ENCODE measurements around the gene NTMT1.
A peak's percentile ranks its signal among the peaks of the same experiment; 100 is the strongest.
"Not testable (repeated sequence)": the region's sequence is repeated elsewhere in the genome, so short reads cannot be mapped to it uniquely, and the experiment has no call there.

Gene NTMT1

GRCh38 chr9:129590466-129590865 lies 35.5 kb upstream of the NTMT1 start:
- Histone ChIP-seq H2BK120ac (ENCODE audit: insufficient read depth, low read length, poor library complexity) (no peak overlapping the region), H3K79me1 (ENCODE audit: low read length) (peaks cover 2% of the 10 kb centered on the region), H3K9ac (ENCODE audit: low read length) (no peak overlapping the region), H2AFZ (ENCODE audit: insufficient read depth, low read length, poor library complexity) (no peak overlapping the region), H3K27me3 (ENCODE audit: insufficient read depth, low read length) (no peaks in the 10 kb centered on the region), H2BK5ac (ENCODE audit: low read depth, low read length, poor library complexity) (no peak overlapping the region), H3K4me2 (ENCODE audit: low read length) (no peak overlapping the region), H3K79me2 (ENCODE audit: control insufficient read depth, insufficient read depth, low read length, poor library complexity) (no peaks in the 10 kb centered on the region), H3K4ac (ENCODE audit: low read depth, low read length) (no peak overlapping the region), H3K36me3 (ENCODE audit: control insufficient read depth in 1 of 2, insufficient read depth in 2 of 2, low read length in 2 of 2) (no peaks in the 10 kb centered on the region), H3K9me3 (ENCODE audit: insufficient read depth, low read depth, low read length) (no peaks in the 10 kb centered on the region), H3K4me1 (ENCODE audit: control insufficient read depth in 1 of 2, insufficient read depth in 2 of 2, low read length in 2 of 2) (peaks cover 3 to 9% of the 10 kb centered on the region in 2 experiments), H3K23ac (ENCODE audit: low read length) (no peak overlapping the region), H2BK12ac (ENCODE audit: low read length) (no peak overlapping the region), H2AK5ac (ENCODE audit: low read length) (no peak overlapping the region), H3K27ac (ENCODE audit: low read depth, low read length) (no peak overlapping the region), H4K12ac (ENCODE audit: low read depth, low read length) (no peak overlapping the region), H3K4me3 (ENCODE audit: low read depth, low read length) (no peak overlapping the region), H4K91ac (ENCODE audit: low read depth, low read length) (no peak overlapping the region), H3K18ac (ENCODE audit: low read length) (no peak overlapping the region), H3K14ac (ENCODE audit: low read length) (no peak overlapping the region), H4K8ac (ENCODE audit: low read depth, low read length) (no peak overlapping the region)
- no CpG with 5 or more reads among the region's 6 CpGs for WGBS (ENCODE audit: extremely low coverage, insufficient coverage, insufficient read length)
- no peak for DNase-seq

- Histone ChIP-seq H3K14ac (ENCODE audit: low read length) (no peak overlapping the region), H4K12ac (ENCODE audit: low read depth, low read length) (no peak overlapping the region), H3K9ac (ENCODE audit: low read length) (no peak overlapping the region), H3K27ac (ENCODE audit: low read depth, low read length) (no peak overlapping the region), H3K4ac (ENCODE audit: low read depth, low read length) (no peak overlapping the region), H3K23ac (ENCODE audit: low read length) (no peak overlapping the region), H3K4me1 (ENCODE audit: control insufficient read depth in 1 of 2, insufficient read depth in 2 of 2, low read length in 2 of 2) (peaks cover 14 to 18% of the 10 kb centered on the region in 2 experiments), H3K4me2 (ENCODE audit: low read length) (no peak overlapping the region), H2BK12ac (ENCODE audit: low read length) (peak overlapping the region; percentile 30), H3K27me3 (ENCODE audit: insufficient read depth, low read length) (no peaks in the 10 kb centered on the region), H2BK5ac (ENCODE audit: low read depth, low read length, poor library complexity) (no peak overlapping the region), H4K91ac (ENCODE audit: low read depth, low read length) (no peak overlapping the region), H3K18ac (ENCODE audit: low read length) (no peak overlapping the region), H3K79me1 (ENCODE audit: low read length) (peaks cover 13% of the 10 kb centered on the region), H2AFZ (ENCODE audit: insufficient read depth, low read length, poor library complexity) (no peak overlapping the region), H3K36me3 (ENCODE audit: control insufficient read depth in 1 of 2, insufficient read depth in 2 of 2, low read length in 2 of 2) (no peaks in the 10 kb centered on the region), H4K8ac (ENCODE audit: low read depth, low read length) (no peak overlapping the region), H2AK5ac (ENCODE audit: low read length) (peak overlapping the region; percentile 60), H3K9me3 (ENCODE audit: insufficient read depth, low read depth, low read length) (no peaks in the 10 kb centered on the region), H3K4me3 (ENCODE audit: low read depth, low read length) (no peak overlapping the region), H2BK120ac (ENCODE audit: insufficient read depth, low read length, poor library complexity) (no peak overlapping the region), H3K79me2 (ENCODE audit: control insufficient read depth, insufficient read depth, low read length, poor library complexity) (peaks cover 3% of the 10 kb centered on the region)
- WGBS (ENCODE audit: extremely low coverage, insufficient coverage, insufficient read length) = no CpG with 5 or more reads among the region's 5 CpGs
- no peak for DNase-seq
These were observed 34.0 kb upstream of the NTMT1 start for GRCh38 chr9:129591916-129592315.

GRCh38 chr9:129592790-129593189 lies 33.2 kb upstream of the NTMT1 start:
- H3K27ac ChIP-seq (ENCODE audit: low read depth, low read length); H3K18ac ChIP-seq (ENCODE audit: low read length); H2BK120ac ChIP-seq (ENCODE audit: insufficient read depth, low read length, poor library complexity); H2BK5ac ChIP-seq (ENCODE audit: low read depth, low read length, poor library complexity); H3K27me3 ChIP-seq (ENCODE audit: insufficient read depth, low read length); H2AFZ ChIP-seq (ENCODE audit: insufficient read depth, low read length, poor library complexity); H4K8ac ChIP-seq (ENCODE audit: low read depth, low read length); H3K23ac ChIP-seq (ENCODE audit: low read length); H3K4me2 ChIP-seq (ENCODE audit: low read length); H2AK5ac ChIP-seq (ENCODE audit: low read length); H4K12ac ChIP-seq (ENCODE audit: low read depth, low read length); H3K9ac ChIP-seq (ENCODE audit: low read length); H2BK12ac ChIP-seq (ENCODE audit: low read length); H3K4ac ChIP-seq (ENCODE audit: low read depth, low read length); H3K4me3 ChIP-seq (ENCODE audit: low read depth, low read length); H3K36me3 ChIP-seq (ENCODE audit: control insufficient read depth in 1 of 2, insufficient read depth in 2 of 2, low read length in 2 of 2); DNase-seq; H3K14ac ChIP-seq (ENCODE audit: low read length); H3K79me2 ChIP-seq (ENCODE audit: control insufficient read depth, insufficient read depth, low read length, poor library complexity); H4K91ac ChIP-seq (ENCODE audit: low read depth, low read length); H3K9me3 ChIP-seq (ENCODE audit: insufficient read depth, low read depth, low read length): not testable (repeated sequence)
- H3K4me1 ChIP-seq (ENCODE audit: control insufficient read depth in 1 of 2, insufficient read depth in 2 of 2, low read length in 2 of 2) = peaks cover 18 to 19% of the 10 kb centered on the region in 2 experiments
- no CpG with 5 or more reads among the region's 10 CpGs for WGBS (ENCODE audit: extremely low coverage, insufficient coverage, insufficient read length)
- peaks cover 21% of the 10 kb centered on the region for H3K79me1 ChIP-seq (ENCODE audit: low read length)

GRCh38 chr9:129594632-129595031 lies 31.3 kb upstream of the NTMT1 start:
- Histone ChIP-seq H3K4ac (ENCODE audit: low read depth, low read length) (no peak overlapping the region), H3K4me3 (ENCODE audit: low read depth, low read length) (no peak overlapping the region), H3K79me2 (ENCODE audit: control insufficient read depth, insufficient read depth, low read length, poor library complexity) (peaks cover 10% of the 10 kb centered on the region), H3K27me3 (ENCODE audit: insufficient read depth, low read length) (no peaks in the 10 kb centered on the region), H4K91ac (ENCODE audit: low read depth, low read length) (no peak overlapping the region), H2BK12ac (ENCODE audit: low read length) (peak overlapping the region; percentile 55), H3K9ac (ENCODE audit: low read length) (no peak overlapping the region), H2BK120ac (ENCODE audit: insufficient read depth, low read length, poor library complexity) (peak overlapping the region; percentile 25), H3K4me2 (ENCODE audit: low read length) (no peak overlapping the region), H4K12ac (ENCODE audit: low read depth, low read length) (no peak overlapping the region), H3K14ac (ENCODE audit: low read length) (no peak overlapping the region), H2AK5ac (ENCODE audit: low read length) (peak overlapping the region; percentile 57), H3K36me3 (ENCODE audit: control insufficient read depth in 1 of 2, insufficient read depth in 2 of 2, low read length in 2 of 2) (no peaks in the 10 kb centered on the region), H2AFZ (ENCODE audit: insufficient read depth, low read length, poor library complexity) (no peak overlapping the region), H3K4me1 (ENCODE audit: control insufficient read depth in 1 of 2, insufficient read depth in 2 of 2, low read length in 2 of 2) (peaks cover 23 to 25% of the 10 kb centered on the region in 2 experiments), H4K8ac (ENCODE audit: low read depth, low read length) (no peak overlapping the region), H3K23ac (ENCODE audit: low read length) (no peak overlapping the region), H3K27ac (ENCODE audit: low read depth, low read length) (no peak overlapping the region), H3K79me1 (ENCODE audit: low read length) (peaks cover 29% of the 10 kb centered on the region), H3K9me3 (ENCODE audit: insufficient read depth, low read depth, low read length) (no peaks in the 10 kb centered on the region), H3K18ac (ENCODE audit: low read length) (no peak overlapping the region), H2BK5ac (ENCODE audit: low read depth, low read length, poor library complexity) (no peak overlapping the region)
- no CpG with 5 or more reads among the region's 7 CpGs for WGBS (ENCODE audit: extremely low coverage, insufficient coverage, insufficient read length)
- DNase-seq = no peak
